Measurements from ENCODE around the gene S100A4. TPM values are rescaled to one million over a fixed set of nuclear protein-coding genes. Genes with fewer than 3 reads are reported as not detected.
"Not testable (repeated sequence)": the region's sequence is repeated elsewhere in the genome, so short reads cannot be mapped to it uniquely, and the experiment has no call there.

S100A4 gene
- total RNA-seq, 2 experiments from 2014 or later, result 385 to 394 TPM

DNA sequence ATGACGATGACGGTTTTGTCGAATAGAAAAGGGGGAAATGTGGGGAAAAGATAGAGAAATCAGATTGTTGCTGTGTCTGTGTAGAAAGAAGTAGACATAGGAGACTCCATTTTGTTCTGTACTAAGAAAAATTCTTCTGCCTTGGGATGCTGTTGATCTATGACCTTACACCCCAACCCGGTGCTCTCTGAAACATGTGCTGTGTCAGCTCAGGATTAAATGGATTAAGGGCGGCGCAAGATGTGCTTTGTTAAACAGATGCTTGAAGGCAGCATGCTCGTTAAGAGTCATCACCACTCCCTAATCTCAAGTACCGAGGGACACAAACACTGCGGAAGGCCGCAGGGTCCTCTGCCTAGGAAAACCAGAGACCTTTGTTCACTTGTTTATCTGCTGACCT is 29.9 kb upstream of the S100A4 start:
- DNase-seq; POLR2A ChIA-PET; H3K36me3 Mint-ChIP-seq; H3K9me3 Mint-ChIP-seq; ATAC-seq (ENCODE audit: low read depth); H3K4me3 Mint-ChIP-seq; H3K27ac Mint-ChIP-seq: not testable (repeated sequence)
- H3K27me3 Mint-ChIP-seq, result peaks cover 39% of the 10 kb centered on the region
- H3K4me1 Mint-ChIP-seq, result peaks cover 18% of the 10 kb centered on the region

DNA sequence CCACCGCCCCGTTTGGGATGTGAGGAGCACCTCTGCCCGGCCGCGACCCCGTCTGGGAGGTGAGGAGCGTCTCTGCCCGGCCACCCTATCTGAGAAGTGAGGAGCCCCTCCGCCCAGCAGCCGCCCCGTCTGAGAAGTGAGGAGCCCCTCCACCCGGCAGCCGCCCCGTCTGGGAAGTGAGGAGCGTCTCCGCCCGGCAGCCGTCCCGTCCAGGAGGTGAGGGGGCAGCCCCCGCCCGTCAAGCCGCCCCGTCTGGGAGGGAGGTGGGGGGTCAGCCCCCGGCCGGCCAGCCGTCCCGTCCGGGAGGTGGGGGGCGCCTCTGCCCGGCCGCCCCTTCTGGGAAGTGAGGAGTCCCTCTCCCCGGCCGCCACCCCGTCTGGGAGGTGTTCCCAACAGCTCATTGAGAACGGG is 29.5 kb upstream of the S100A4 start:
- H3K4me1 Mint-ChIP-seq, result peaks cover 18% of the 10 kb centered on the region
- POLR2A ChIA-PET; H3K36me3 Mint-ChIP-seq; ATAC-seq (ENCODE audit: low read depth); H3K4me3 Mint-ChIP-seq; H3K9me3 Mint-ChIP-seq; H3K27ac Mint-ChIP-seq; DNase-seq: not testable (repeated sequence)
- peaks cover 41% of the 10 kb centered on the region for H3K27me3 Mint-ChIP-seq

- POLR2A ChIA-PET, result interaction anchor here (0.6 to 1.3 kb wide), 5 partner anchors 25 to 417 kb away, joined by 3 to 4 read pairs (median 4); partner anchors contain the start of gene RPS27
These were observed 27.7 kb upstream of the S100A4 start for GRCh38 chr1:153573351-153573750.

GRCh38 chr1:153572569-153573015 is 27.0 kb upstream of the S100A4 start:
- peak; percentile 76 for ATAC-seq (ENCODE audit: low read depth)
- POLR2A ChIA-PET, result interaction anchor here (0.6 to 2.0 kb wide), 11 partner anchors 26 to 418 kb away, joined by 3 to 8 read pairs (median 4); partner anchors contain the start of genes RAB13, RPS27, S100A16 and S100A6
- peak; percentile 63 for DNase-seq
- Mint-ChIP-seq H3K4me1 (peaks cover 27% of the 10 kb centered on the region), H3K27me3 (peaks cover 19% of the 10 kb centered on the region), H3K36me3 (no peaks in the 10 kb centered on the region), H3K27ac (no peak overlapping the region), H3K9me3 (no peaks in the 10 kb centered on the region), H3K4me3 (no peak overlapping the region)

More at GRCh38 chr1:153573351-153573750, 27.7 kb upstream of the S100A4 start:
- Mint-ChIP-seq H3K36me3 (no peaks in the 10 kb centered on the region), H3K9me3 (no peaks in the 10 kb centered on the region), H3K27ac (no peak overlapping the region), H3K4me3 (no peak overlapping the region), H3K4me1 (peaks cover 22% of the 10 kb centered on the region), H3K27me3 (peaks cover 27% of the 10 kb centered on the region)
- no peak for DNase-seq
- ATAC-seq (ENCODE audit: low read depth), result no peak

DNA sequence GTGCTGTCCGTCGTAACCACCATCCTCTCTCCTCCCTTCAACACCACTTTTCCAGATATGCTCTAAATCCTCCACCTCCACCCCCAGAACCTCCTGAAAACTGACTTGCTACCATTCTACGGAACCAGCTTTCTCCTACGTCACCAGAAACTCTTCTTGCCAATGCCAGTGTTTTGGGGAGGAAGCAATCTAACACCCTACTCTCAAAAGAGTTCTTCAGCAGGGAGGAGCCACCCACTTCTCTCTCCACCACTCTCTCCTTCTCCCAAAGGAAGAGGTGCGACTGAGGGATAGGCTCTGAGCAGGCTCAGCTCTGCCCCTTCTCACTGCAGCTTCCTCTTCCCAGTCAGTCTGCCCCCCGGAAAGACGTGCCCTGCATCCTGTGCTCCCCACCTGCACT is 26.1 kb upstream of the S100A4 start:
- Mint-ChIP-seq H3K4me1 (peaks cover 33% of the 10 kb centered on the region), H3K36me3 (no peaks in the 10 kb centered on the region), H3K27ac (peak overlapping the region; percentile 48), H3K4me3 (no peak overlapping the region), H3K9me3 (no peaks in the 10 kb centered on the region), H3K27me3 (peaks cover 11% of the 10 kb centered on the region)
- DNase-seq, result no peak
- POLR2A ChIA-PET, result interaction anchor here (0.6 to 2.0 kb wide), 5 partner anchors 36 to 59 kb away, joined by 3 to 8 read pairs (median 4); partner anchors contain the start of genes S100A16 and S100A6
- no peak for ATAC-seq (ENCODE audit: low read depth)

GRCh38 chr1:153570874-153571273 is 25.3 kb upstream of the S100A4 start:
- no peak for ATAC-seq (ENCODE audit: low read depth)
- Mint-ChIP-seq H3K36me3 (no peaks in the 10 kb centered on the region), H3K4me3 (no peak overlapping the region), H3K27ac (no peak overlapping the region), H3K27me3 (peaks cover 10% of the 10 kb centered on the region), H3K9me3 (no peaks in the 10 kb centered on the region), H3K4me1 (peaks cover 39% of the 10 kb centered on the region)
- POLR2A ChIA-PET, result interaction anchor here (0.6 to 3.9 kb wide), 3 partner anchors 19 to 60 kb away, joined by 3 to 45 read pairs (median 4); partner anchors contain the start of gene S100A6
- DNase-seq, result no peak

- H3K27me3 Mint-ChIP-seq, result peaks cover 10% of the 10 kb centered on the region
- peaks cover 41% of the 10 kb centered on the region for H3K4me1 Mint-ChIP-seq
- H3K36me3 Mint-ChIP-seq, result no peaks in the 10 kb centered on the region
- ATAC-seq (ENCODE audit: low read depth), result no peak
- POLR2A ChIA-PET, result interaction anchor here (3.9 kb wide), 1 partner anchor 36 kb away, joined by 45 read pairs; the partner anchor contains the start of gene S100A6
- no peak overlapping the region for H3K27ac Mint-ChIP-seq
- no peak for DNase-seq
- no peaks in the 10 kb centered on the region for H3K9me3 Mint-ChIP-seq
- H3K4me3 Mint-ChIP-seq, result no peak overlapping the region
These were observed 23.9 kb upstream of the S100A4 start for GRCh38 chr1:153569465-153569864.

DNA sequence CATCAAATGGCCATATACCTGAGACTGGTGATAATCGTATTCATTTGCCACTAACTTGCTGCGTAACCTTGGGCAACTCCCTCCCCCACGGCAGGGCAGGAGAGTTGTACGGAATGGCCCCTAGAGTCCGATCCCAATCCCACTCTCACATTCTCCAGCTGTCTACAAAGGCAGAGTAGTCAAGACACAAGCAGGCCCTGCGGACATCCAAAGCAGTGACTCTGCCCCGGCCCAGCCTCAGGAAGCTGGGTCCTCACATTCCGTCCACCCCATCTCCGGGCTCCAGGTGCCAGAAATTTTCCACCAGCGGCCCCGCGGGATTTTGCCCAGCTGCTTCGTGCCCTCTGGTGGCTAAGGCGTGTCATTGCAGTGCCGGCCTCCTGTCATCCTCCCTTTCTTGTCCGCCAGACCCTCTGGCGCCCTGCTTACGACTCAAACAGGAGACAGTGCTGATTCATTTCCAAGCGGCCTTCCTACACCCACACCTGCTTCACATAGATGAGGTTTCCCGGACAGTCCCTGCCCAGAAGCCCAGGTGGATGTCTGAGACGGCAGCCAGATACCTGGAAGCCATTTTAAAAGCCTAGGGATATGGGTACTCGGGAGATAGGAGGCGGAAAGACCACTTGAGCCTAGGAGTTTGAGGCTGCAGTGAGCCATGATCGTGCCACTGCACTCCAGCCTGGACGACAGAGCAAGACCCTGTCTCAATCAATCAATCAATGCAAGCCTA is 22.9 kb upstream of the S100A4 start:
- peak overlapping the region; percentile 75 for H3K4me3 Mint-ChIP-seq
- POLR2A ChIA-PET, result interaction anchor here (0.9 to 3.9 kb wide), 3 partner anchors 24 to 66 kb away, joined by 3 to 45 read pairs (median 7); partner anchors contain the start of genes CHTOP, S100A4 and S100A6
- ATAC-seq (ENCODE audit: low read depth), result peak; percentile 31
- peak; percentile 82 for DNase-seq
- H3K9me3 Mint-ChIP-seq, result no peaks in the 10 kb centered on the region
- peaks cover 10% of the 10 kb centered on the region for H3K27me3 Mint-ChIP-seq
- H3K4me1 Mint-ChIP-seq, result peaks cover 41% of the 10 kb centered on the region
- H3K27ac Mint-ChIP-seq, result peak overlapping the region; percentile 4
- H3K36me3 Mint-ChIP-seq, result no peaks in the 10 kb centered on the region

DNA sequence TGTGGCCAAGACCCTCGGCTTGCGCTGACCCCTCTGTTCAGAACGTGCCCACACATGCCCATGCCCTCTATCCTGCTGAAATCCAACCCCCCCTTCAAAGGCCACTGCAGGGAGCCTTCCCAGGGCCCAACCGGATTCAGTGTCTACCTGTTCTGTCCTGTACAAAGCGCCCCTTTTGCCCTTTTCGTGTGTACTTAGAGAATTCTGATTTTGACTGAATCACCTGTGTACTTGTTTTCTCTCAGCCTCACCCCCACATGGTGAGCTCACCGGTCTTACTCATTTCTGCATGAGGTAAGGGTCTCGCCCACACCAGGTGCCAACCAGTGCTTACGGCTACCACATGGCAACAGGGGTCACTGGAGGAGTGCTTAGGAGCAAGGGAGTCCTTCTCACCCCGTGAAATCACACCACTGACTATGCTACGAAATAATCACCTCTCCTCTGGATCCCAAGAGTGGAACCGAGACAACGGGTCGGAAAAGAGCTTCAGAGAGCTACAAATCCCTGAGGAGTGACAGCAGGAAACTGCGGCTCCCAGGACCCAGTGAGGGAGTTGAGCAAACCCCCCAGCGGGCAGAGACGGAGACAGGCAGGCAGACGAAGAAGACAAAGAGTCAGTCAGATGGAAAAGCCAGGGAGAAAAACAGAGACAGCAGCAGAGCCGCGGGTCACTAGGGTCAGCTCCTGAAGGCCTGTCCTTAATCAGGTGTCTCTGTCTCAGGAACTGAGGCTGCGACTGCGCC is 22.2 kb upstream of the S100A4 start:
- H3K4me1 Mint-ChIP-seq, result peaks cover 35% of the 10 kb centered on the region
- POLR2A ChIA-PET, result interaction anchor here (0.9 to 3.9 kb wide), 3 partner anchors 23 to 66 kb away, joined by 3 to 45 read pairs (median 7); partner anchors contain the start of genes CHTOP, S100A4 and S100A6
- H3K27ac Mint-ChIP-seq, result peak overlapping the region; percentile 50
- peaks cover 10% of the 10 kb centered on the region for H3K27me3 Mint-ChIP-seq
- H3K36me3 Mint-ChIP-seq, result no peaks in the 10 kb centered on the region
- ATAC-seq (ENCODE audit: low read depth) (no peak), DNase-seq (no peak)
- H3K9me3 Mint-ChIP-seq, result no peaks in the 10 kb centered on the region
- H3K4me3 Mint-ChIP-seq, result no peak overlapping the region

DNA sequence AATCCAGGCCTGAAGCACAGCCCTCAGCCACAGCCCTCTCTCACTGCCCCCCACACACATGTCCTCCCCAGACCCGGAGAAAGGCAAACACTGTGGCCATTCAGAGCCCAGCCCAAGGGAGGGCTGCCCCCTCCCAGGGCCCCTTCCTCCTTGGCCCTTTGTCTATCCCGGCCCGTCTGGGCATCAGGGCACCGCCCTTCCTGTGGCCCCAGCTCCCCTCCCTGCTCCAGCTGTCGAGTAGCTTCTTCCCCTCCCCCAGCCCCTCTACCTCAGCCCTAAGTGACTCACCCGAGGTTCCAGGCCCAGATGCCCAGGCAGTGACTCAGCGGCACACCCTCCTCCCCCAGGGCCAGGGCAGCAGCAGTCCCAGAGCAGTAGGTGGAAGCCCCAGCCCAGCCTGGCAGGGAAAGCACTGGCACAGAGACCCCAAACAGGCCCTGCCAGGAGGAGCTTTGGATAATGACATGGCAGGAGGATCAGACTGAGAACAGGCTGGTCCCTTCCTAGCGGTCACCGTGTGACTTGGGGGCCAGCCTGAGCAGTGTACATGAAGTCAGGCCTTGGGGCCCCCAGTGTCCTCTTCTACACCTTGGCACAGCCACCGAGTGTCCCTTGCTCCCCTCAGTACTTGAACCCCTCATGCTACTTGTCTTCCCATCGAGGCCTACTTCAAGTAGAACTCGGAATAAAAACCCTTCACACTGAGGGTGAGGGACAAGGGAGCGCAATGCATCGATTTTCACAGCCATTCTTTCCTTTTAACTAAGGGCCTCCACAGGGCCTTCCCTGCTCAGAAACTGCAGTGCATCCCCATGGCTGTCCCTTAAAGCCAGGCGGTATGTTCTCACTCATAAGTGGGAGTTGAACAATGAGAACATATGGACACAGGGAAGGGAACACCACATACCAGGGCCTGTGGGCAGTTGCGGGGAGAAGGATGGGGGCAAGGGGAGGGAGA is 21.1 kb upstream of the S100A4 start:
- peaks cover 29% of the 10 kb centered on the region for H3K4me1 Mint-ChIP-seq
- peak overlapping the region; percentile 37 for H3K4me3 Mint-ChIP-seq

GRCh38 chr1:153565529-153566374 is 20.1 kb upstream of the S100A4 start, which contains the start of gene S100A2:
Gene S100A2, minus strand, starts transcription at chr1:153565844. Its CDS starts 1,967 bp downstream, at chr1:153563877.
- ATAC-seq (ENCODE audit: low read depth) (peak; percentile 6), DNase-seq (no peak)
- H3K4me1 Mint-ChIP-seq, result peaks cover 23% of the 10 kb centered on the region
- POLR2A ChIA-PET, result interaction anchor here (0.7 to 4.1 kb wide), 6 partner anchors 14 to 68 kb away, joined by 3 to 68 read pairs (median 8); partner anchors contain the start of genes CHTOP, S100A4, S100A5 and S100A6
- peaks cover 5% of the 10 kb centered on the region for H3K27me3 Mint-ChIP-seq
- no peaks in the 10 kb centered on the region for H3K9me3 Mint-ChIP-seq
- H3K4me3 Mint-ChIP-seq, result peak within 1 kb of the TSS; percentile 37
- no peaks in the 10 kb centered on the region for H3K36me3 Mint-ChIP-seq
- peak within 1 kb of the TSS; percentile 92 for H3K27ac Mint-ChIP-seq

More for the DNA sequence above, 21.1 kb upstream of the S100A4 start:
- ATAC-seq (ENCODE audit: low read depth) (peak; percentile 90), DNase-seq (peak; percentile 68)
- POLR2A ChIA-PET, result interaction anchor here (0.7 to 4.1 kb wide), 6 partner anchors 15 to 67 kb away, joined by 3 to 68 read pairs (median 8); partner anchors contain the start of genes CHTOP, S100A4, S100A5 and S100A6
- peak overlapping the region; percentile 92 for H3K27ac Mint-ChIP-seq
- H3K27me3 Mint-ChIP-seq, result peaks cover 10% of the 10 kb centered on the region
- H3K9me3 Mint-ChIP-seq, result no peaks in the 10 kb centered on the region
- no peaks in the 10 kb centered on the region for H3K36me3 Mint-ChIP-seq
